Gastroesophageal sphincter (tissue), 3 donors: ENCODE data around the gene JAK3.

ENCODE experiments used
- POLR2AphosphoS5 ChIP-seq: sonication (generic); formaldehyde crosslinking; IDR thresholded peaks from one replicate; pipeline ENCODE4 v1.6.1; 2017; ENCODE audit warnings: antibody characterized with exemption
- TF ChIP-seq, protein P1 (sequence below), 4 experiments: fragments of 200-600 bp in 2 of 4; fragments of 450-650 bp in 2 of 4; sonication (generic) in 1 of 4; IDR thresholded peaks; one replicate each; pipeline ENCODE4 v1.5.1; 2017 to 2019; ENCODE audit warnings: antibody characterized with exemption in 4 of 4, mild to moderate bottlenecking in 2 of 4, moderate library complexity in 2 of 4

DNA sequence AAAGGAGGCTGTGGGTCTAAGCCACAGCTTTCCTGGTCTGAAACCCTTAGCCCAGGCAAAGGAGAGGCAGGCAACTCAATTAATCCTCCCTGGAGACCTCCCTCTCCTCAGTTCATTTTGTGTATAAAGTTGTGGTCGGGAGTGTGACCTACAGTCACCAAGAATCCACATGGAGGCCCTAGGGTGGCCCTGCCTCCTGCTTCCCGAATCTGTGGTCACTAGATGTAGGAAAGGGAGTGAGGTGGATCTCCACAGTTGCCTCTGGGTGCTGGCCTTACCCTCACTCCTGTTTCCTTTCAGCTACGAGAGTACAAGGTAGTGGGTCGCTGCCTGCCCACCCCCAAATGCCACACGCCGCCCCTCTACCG lies 13.2 kb upstream of the JAK3 start:
- TF ChIP-seq, protein P1, sequence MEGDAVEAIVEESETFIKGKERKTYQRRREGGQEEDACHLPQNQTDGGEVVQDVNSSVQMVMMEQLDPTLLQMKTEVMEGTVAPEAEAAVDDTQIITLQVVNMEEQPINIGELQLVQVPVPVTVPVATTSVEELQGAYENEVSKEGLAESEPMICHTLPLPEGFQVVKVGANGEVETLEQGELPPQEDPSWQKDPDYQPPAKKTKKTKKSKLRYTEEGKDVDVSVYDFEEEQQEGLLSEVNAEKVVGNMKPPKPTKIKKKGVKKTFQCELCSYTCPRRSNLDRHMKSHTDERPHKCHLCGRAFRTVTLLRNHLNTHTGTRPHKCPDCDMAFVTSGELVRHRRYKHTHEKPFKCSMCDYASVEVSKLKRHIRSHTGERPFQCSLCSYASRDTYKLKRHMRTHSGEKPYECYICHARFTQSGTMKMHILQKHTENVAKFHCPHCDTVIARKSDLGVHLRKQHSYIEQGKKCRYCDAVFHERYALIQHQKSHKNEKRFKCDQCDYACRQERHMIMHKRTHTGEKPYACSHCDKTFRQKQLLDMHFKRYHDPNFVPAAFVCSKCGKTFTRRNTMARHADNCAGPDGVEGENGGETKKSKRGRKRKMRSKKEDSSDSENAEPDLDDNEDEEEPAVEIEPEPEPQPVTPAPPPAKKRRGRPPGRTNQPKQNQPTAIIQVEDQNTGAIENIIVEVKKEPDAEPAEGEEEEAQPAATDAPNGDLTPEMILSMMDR (IDR thresholded peaks at IDR 0.05) = no peak
- TF ChIP-seq POLR2AphosphoS5 = no peak
